SK-N-SH treated with all-trans-retinoic acid at 6 μM for 48 hours (cell line): ENCODE measurements around the gene CABP4.

Source experiments
- BACH2 ChIP-seq: fragments of 250-450 bp; sonication (Bioruptor Pico); IDR thresholded peaks from 2 replicates; pipeline ENCODE4 v1.9.0; 2021; ENCODE audit warnings: mild to moderate bottlenecking, borderline replicate concordance
- ESRRG ChIP-seq: fragments of 250-450 bp; sonication (Bioruptor Pico); IDR thresholded peaks from 2 replicates; pipeline ENCODE4 v1.6.1; 2021; ENCODE audit warnings: mild to moderate bottlenecking
- PPARA ChIP-seq: fragments of 250-450 bp; sonication (Bioruptor Pico); IDR thresholded peaks from 2 replicates; pipeline ENCODE4 v1.5.0; 2020; ENCODE audit warnings: mild to moderate bottlenecking, borderline replicate concordance
- TOX ChIP-seq: fragments of 250-450 bp; sonication (Bioruptor Pico); IDR thresholded peaks from 2 replicates; pipeline ENCODE4 v1.8.0; 2021; ENCODE audit warnings: mild to moderate bottlenecking, moderate library complexity, borderline replicate concordance
- ZFP3 ChIP-seq: fragments of 250-450 bp; sonication (Bioruptor Pico); IDR thresholded peaks from 2 replicates; pipeline ENCODE4 v1.5.0; 2020; ENCODE audit warnings: mild to moderate bottlenecking, moderate library complexity
- ZFP30 ChIP-seq: fragments of 450-650 bp; formaldehyde crosslinking; IDR thresholded peaks from 2 replicates; pipeline ENCODE4 v1.5.0; 2022; ENCODE audit warnings: mild to moderate bottlenecking, moderate library complexity
- ZNF8 ChIP-seq: fragments of 450-650 bp; formaldehyde crosslinking; IDR thresholded peaks from 2 replicates; pipeline ENCODE4 v1.5.0; 2020; ENCODE audit warnings: mild to moderate bottlenecking, moderate library complexity
- TF ChIP-seq, protein P1 (sequence below): fragments of 250-450 bp; sonication (Bioruptor Pico); IDR thresholded peaks from 2 replicates; pipeline ENCODE4 v1.8.0; 2020; ENCODE audit warnings: mild to moderate bottlenecking, moderate library complexity, borderline replicate concordance
- TF ChIP-seq, protein P2 (sequence below): fragments of 250-450 bp; sonication (Bioruptor Pico); IDR thresholded peaks from 2 replicates; pipeline ENCODE4 v1.5.1; 2020; ENCODE audit warnings: low read depth, mild to moderate bottlenecking, moderate library complexity
- TF ChIP-seq, protein P3 (sequence below): fragments of 250-450 bp; sonication (Bioruptor Pico); IDR thresholded peaks from 2 replicates; pipeline ENCODE4 v1.5.0; 2020; ENCODE audit warnings: mild to moderate bottlenecking, moderate library complexity
- TF ChIP-seq, protein P4 (sequence below): fragments of 250-450 bp; sonication (Bioruptor Pico); IDR thresholded peaks from 2 replicates; pipeline ENCODE4 v1.8.0; 2021; ENCODE audit warnings: low read depth, mild to moderate bottlenecking, moderate library complexity, borderline replicate concordance

GRCh38 chr11:67469508-67469811, 14.3 kb downstream of the CABP4 start:
- no peak for TF ChIP-seq ZNF8 (CRISPR knock-in tag)
- TF ChIP-seq, protein P1, sequence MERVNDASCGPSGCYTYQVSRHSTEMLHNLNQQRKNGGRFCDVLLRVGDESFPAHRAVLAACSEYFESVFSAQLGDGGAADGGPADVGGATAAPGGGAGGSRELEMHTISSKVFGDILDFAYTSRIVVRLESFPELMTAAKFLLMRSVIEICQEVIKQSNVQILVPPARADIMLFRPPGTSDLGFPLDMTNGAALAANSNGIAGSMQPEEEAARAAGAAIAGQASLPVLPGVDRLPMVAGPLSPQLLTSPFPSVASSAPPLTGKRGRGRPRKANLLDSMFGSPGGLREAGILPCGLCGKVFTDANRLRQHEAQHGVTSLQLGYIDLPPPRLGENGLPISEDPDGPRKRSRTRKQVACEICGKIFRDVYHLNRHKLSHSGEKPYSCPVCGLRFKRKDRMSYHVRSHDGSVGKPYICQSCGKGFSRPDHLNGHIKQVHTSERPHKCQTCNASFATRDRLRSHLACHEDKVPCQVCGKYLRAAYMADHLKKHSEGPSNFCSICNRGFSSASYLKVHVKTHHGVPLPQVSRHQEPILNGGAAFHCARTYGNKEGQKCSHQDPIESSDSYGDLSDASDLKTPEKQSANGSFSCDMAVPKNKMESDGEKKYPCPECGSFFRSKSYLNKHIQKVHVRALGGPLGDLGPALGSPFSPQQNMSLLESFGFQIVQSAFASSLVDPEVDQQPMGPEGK: no peak
- TF ChIP-seq, protein P2, sequence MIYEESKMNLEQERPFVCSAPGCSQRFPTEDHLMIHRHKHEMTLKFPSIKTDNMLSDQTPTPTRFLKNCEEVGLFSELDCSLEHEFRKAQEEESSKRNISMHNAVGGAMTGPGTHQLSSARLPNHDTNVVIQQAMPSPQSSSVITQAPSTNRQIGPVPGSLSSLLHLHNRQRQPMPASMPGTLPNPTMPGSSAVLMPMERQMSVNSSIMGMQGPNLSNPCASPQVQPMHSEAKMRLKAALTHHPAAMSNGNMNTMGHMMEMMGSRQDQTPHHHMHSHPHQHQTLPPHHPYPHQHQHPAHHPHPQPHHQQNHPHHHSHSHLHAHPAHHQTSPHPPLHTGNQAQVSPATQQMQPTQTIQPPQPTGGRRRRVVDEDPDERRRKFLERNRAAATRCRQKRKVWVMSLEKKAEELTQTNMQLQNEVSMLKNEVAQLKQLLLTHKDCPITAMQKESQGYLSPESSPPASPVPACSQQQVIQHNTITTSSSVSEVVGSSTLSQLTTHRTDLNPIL (CRISPR knock-in tag): no peak
- no peak for TF ChIP-seq ZFP3 (CRISPR knock-in tag)
- no peak for TF ChIP-seq TOX (CRISPR knock-in tag)
- no peak for TF ChIP-seq BACH2 (CRISPR knock-in tag)
- no peak for TF ChIP-seq ZFP30 (CRISPR knock-in tag)
- TF ChIP-seq, protein P3, sequence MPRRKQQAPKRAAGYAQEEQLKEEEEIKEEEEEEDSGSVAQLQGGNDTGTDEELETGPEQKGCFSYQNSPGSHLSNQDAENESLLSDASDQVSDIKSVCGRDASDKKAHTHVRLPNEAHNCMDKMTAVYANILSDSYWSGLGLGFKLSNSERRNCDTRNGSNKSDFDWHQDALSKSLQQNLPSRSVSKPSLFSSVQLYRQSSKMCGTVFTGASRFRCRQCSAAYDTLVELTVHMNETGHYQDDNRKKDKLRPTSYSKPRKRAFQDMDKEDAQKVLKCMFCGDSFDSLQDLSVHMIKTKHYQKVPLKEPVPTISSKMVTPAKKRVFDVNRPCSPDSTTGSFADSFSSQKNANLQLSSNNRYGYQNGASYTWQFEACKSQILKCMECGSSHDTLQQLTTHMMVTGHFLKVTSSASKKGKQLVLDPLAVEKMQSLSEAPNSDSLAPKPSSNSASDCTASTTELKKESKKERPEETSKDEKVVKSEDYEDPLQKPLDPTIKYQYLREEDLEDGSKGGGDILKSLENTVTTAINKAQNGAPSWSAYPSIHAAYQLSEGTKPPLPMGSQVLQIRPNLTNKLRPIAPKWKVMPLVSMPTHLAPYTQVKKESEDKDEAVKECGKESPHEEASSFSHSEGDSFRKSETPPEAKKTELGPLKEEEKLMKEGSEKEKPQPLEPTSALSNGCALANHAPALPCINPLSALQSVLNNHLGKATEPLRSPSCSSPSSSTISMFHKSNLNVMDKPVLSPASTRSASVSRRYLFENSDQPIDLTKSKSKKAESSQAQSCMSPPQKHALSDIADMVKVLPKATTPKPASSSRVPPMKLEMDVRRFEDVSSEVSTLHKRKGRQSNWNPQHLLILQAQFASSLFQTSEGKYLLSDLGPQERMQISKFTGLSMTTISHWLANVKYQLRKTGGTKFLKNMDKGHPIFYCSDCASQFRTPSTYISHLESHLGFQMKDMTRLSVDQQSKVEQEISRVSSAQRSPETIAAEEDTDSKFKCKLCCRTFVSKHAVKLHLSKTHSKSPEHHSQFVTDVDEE (CRISPR knock-in tag): no peak
- TF ChIP-seq, protein P4, sequence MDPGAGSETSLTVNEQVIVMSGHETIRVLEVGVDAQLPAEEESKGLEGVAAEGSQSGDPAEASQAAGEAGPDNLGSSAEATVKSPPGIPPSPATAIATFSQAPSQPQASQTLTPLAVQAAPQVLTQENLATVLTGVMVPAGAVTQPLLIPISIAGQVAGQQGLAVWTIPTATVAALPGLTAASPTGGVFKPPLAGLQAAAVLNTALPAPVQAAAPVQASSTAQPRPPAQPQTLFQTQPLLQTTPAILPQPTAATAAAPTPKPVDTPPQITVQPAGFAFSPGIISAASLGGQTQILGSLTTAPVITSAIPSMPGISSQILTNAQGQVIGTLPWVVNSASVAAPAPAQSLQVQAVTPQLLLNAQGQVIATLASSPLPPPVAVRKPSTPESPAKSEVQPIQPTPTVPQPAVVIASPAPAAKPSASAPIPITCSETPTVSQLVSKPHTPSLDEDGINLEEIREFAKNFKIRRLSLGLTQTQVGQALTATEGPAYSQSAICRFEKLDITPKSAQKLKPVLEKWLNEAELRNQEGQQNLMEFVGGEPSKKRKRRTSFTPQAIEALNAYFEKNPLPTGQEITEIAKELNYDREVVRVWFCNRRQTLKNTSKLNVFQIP: no peak
- 0 out of 2 replicates have a peak, but pooled peaks have one; percentile 18 for TF ChIP-seq ESRRG (CRISPR knock-in tag)
- no peak for TF ChIP-seq PPARA (CRISPR knock-in tag)
